NCI-H460 (cell line): Measurements from ENCODE around the gene ITGA3. TPM values are rescaled to one million over a fixed set of nuclear protein-coding genes. Genes with fewer than 3 reads are reported as not detected.

Experiments used
- DNase-seq: peaks from one replicate; pipeline ENCODE4 v3.0.0-alpha.2; 2016; ENCODE audit warnings: low read depth; ENCODE audit errors: extremely low read depth
- total RNA-seq: library from RNA; depleted of rRNA; stranded (reverse); fragments of >200 nt; shearing (Covaris generic); gene quantifications from 2 replicates; pipeline ENCODE4 v1.2.3, GENCODE V29; 2014

Gene ITGA3
- total RNA-seq, 1 experiment from 2014 or later = 19.5 TPM

DNA sequence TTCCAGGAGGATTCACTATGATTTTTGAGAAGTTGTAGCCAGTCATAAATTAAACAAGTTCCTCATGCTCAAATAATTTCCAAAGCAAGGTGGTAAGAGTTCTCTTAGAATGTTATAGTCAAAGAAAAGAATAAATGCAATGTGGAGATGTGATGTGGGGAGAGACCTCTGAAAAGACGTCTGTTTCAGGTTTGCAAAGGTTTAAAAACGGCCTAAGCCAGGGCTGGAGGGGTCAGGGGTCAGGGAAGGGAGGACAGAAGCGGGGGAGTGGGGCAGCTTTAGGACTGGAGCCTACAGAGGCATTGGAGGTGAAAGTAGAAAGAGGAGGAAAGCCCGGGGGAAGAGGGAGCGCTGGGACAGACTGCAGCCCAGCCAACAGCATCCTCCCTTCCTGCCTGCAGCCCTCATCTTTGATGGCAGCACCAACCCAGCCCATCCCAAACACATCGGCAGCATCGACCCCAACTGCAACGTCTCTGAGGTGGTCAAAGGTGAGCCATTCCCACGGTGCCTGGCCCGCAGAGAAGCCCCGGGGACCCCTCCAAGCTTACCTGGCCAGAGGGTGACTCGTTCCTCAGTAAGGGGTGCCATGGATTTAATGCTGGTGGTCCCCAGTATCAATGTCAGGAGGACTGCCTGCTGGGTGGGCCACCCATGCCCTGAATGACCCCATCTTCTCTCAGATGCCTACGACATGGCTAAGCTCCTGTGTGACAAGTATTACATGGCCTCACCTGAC is 50.7 kb downstream of the ITGA3 start:
- DNase-seq = no peak

DNA sequence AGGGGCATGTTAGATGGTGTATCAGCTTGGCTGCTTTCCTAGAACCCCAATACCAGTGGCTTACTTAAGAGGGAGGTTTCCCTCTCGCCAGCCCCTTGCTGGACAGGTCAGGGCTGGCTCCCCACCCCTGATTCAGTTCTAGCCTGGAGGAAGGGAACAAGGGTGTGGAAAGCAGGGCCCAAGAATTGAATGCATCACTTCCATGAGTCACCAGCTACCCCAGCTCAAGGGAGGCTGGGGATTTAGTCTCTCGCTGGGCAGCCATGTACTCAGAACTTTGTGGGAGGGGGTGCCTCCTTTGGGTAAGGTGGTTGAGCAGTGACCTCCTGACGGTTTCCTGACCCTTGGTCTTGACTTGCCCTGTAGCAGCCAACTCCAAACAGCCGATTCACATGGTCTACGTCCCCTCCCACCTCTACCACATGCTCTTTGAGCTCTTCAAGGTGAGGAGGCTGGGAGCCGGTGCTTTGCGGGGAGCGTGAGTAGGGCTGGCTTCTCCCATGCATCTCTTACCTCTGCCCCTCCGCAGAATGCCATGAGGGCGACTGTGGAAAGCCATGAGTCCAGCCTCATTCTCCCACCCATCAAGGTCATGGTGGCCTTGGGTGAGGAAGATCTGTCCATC is 52.0 kb downstream of the ITGA3 start:
- DNase-seq = no peak

DNA sequence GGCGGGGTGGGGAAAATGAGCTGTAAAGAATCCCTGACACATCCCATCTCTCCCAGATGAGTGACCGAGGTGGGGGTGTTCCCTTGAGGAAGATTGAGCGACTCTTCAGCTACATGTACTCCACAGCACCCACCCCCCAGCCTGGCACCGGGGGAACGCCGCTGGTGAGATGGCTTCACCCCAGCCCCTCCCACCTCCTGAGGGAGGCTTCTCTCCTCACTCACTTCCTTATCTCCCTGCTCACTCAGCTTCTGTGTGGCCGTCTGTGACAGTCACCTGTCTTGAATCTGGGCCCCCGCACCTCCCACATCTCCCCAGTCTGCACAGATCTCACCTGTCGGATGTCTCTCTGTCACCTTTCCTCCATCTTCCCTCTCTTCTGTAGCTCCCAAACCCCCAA is 52.6 kb downstream of the ITGA3 start:
- DNase-seq = no peak

DNA sequence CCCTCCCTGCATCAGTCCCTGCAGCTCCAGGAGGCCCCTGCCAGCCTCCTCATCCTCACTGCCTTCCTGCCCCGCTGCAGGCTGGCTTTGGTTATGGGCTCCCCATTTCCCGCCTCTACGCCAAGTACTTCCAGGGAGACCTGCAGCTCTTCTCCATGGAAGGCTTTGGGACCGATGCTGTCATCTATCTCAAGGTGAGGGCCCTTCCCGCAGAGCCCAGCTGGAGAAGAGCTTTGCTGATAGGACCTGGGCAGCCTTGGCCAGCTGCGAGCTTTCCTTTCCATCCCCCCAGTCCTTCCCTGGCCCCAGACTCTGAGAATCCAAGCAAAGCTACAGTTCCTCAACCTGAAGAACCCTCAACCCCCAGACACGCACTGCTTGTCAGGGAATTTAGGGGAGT is 53.3 kb downstream of the ITGA3 start:
- no peak for DNase-seq

DNA sequence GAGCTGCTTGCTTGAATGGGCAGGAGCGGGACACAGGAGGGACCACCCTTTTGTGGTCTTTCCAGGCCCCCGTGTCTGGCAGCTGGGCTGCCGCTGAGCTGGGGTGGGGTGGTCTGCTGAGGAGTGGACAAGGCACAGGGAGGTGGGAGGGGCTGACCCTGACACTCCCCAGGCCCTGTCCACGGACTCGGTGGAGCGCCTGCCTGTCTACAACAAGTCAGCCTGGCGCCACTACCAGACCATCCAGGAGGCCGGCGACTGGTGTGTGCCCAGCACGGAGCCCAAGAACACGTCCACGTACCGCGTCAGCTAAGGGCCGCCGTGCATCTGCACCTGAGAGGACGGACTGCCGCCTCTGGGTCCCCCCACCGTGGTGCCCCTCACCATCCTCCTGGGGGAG is 53.9 kb downstream of the ITGA3 start:
- no peak for DNase-seq

DNA sequence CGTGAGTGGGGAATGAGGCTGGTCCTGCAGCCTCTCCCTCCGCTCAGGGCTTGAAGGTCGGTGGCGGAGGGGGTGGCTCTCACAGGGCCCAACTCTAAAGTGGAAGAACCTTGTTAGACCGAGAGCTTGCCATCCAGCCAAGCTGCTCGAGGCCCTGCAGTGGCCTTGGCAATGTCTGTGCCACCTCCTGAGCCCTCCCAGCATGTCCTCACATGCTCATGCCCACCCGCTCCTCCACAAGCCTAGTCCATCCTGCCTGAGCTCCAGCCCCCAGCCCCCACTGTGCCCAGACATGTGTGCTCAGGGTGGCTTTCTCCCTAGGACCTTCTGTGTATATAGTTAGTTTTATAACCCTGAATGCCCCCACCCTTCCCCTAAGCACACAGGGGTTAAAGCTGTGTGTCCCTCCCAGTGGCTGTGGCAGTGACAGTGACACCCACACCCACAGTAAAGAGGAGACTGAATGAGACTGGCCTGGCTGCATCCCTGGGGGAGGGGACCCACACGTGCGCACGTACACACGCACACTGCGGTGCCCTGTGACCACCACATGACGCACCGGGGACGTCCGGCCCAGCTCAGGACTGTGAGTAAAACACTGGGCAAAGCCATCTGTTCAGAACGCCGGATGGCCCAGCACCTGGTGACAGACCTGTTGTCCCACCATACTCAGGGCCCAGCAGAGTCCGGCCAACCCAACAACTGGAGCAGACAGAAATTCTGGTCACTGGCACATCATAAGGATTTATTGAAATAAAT is 54.9 kb downstream of the ITGA3 start:
- DNase-seq = no peak

DNA sequence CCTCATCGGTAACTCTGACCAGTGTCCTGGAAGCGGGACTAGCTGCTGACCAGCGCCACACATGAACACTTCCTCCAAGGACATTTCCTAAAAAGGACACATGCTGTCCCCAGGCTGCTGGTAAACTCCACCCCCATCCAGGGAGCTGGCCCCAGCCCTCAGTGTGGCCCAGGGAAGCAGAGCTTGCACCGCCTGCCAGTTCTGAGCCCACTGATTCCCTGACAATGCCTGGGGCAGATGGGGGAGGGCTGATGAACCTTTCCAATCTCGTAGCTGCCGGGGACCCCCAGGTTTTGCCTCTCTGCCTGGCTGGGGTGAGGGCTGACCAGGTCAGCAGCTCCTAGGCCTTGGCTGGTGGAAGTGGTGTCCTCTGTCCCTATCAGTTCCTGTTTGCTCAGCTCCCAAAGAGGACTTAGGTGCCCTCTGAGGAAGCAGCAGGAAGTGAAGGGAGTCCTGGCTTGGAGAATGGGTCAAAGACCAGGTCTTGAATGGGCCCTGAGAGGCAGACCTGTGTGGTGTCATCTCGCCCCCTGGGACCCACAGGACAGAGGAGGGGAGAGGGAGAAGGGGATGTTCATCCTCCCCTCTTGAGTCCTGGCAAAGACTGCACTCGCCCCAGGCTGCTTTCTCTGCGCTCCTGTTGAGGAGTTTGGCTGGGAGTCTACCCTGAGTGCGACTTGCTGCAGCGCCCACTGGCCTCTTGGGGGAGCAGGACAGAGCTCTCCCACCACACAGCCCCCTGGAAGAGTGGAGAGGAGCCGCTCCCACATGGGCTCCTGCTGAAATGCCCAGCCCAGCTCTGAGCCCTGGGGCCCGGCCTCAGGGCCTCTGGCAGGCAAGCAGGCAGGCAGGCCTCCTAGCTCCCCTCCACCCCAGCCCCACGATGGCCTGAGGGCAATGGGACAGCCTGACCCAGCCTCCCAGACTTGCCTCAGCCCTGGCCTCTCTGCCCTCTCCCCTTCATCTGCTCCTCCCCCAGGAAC is 56.1 kb downstream of the ITGA3 start:
- no peak for DNase-seq

DNA sequence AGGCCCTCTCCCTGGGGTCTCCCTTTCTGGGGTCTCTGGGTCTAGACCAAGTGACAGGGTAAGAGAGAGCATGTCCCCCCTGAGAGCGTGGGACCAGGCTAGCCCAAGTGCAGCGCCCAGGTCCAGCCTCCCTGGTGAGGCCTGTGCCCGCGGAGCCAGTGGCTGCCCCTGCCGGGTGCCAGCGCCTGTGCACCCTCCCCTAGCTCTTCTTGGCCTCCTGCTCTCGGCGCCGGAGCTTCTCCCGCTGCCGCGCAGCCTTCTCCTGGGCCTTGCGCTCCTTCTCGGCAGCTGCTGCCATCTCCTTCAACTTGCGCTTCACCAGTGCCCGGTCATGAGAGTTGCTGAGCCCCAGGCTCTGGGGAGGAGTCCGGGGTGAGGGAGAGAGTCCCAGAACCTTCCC is 56.8 kb downstream of the ITGA3 start:
- DNase-seq = no peak

DNA sequence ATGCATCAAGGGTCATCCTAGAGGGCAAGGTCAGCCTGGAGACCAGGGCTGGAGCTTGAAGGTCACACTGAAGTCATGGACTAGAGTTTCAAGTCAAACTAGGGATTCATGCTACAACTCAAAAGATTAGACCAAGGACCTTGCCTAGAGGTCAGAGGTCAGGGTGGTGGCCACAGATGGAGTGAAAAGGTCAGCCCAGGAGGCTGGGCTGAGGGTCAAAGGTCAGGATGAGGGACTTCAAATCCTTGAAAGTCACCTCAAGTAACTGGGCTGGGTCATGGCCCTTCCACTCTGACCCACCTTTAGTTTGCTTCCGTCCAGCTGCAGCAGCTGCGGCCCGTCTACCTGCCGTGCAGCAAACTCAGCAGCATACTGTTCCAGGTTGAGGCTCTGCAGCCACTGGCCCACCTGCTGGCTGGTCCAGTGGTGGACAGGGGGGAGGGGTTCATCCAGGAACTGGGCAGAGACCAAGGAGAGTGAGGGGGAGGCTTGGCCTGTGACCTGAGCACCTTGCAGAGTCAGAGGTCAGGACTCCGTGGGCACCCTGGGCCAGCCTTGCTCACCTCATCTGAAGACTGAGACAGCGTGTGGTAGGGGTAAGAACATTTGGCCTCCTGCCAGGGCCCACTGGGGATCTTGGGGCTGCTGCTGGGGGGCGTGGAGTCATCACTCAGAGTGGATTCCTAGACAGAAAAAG is 57.9 kb downstream of the ITGA3 start:
- DNase-seq = no peak

DNA sequence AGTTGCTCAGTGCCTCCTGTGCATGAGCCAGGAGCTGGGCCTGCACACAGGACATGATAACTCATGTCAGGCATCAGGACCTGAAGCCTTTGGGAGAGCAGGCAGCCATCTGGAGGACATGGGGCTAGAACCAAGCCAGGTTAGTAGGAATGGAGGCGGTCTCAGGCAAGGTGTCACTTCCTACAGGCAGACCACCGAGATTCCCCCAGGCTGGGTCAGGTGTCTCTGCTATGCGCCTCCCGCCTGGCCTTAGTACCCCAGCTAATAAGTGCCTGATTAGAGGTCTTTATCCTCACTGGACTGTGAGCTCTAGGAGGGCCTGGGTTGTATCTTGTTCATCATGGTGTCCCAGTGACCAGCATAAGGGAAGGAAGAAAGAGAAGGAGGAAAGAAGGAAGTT is 58.5 kb downstream of the ITGA3 start:
- no peak for DNase-seq

DNA sequence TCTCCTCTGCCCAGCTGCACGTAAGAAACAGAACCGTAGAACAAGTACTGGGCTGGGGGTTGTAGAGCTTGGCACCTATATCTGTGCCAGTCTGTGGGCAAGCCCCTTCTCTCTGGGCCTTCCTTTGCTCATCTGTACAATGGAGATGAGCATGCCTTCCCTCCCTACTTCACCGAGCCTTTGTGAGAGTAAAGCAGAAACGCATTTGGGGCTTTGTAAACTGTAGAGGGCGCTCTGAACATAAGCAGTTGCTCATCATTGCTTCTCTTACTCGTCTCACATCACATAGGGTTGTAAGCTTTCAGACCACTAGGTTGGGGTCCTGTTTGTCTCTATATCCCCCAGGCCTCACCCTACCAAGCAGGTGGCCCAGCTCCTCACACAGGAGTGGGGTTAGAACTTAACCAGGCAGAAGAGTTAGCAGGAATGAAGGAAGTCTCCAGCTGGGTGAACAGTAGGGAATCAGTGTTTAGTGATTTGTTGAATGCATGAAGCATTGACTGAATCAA is 59.0 kb downstream of the ITGA3 start:
- DNase-seq = peak; percentile 52

DNA sequence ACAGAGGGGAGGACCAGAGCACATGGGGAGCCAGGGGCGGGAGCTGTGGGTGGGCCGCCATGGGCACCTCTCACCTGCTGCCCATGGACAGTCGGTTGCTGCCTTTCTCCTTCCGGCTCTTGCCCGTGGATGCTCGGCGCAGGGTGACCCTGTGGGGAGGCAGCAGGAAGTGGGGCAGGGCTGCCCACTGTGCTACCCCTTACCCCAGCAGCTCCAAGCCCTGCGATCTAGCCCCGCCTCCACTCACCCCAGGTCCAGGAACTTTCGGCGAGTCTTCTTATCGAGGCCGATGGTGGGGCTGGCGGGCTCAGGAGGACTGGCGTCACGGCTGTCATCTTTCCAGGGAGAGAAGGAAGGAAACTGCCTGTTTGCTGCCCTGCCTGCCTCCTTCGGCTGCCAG is 59.8 kb downstream of the ITGA3 start:
- no peak for DNase-seq

DNA sequence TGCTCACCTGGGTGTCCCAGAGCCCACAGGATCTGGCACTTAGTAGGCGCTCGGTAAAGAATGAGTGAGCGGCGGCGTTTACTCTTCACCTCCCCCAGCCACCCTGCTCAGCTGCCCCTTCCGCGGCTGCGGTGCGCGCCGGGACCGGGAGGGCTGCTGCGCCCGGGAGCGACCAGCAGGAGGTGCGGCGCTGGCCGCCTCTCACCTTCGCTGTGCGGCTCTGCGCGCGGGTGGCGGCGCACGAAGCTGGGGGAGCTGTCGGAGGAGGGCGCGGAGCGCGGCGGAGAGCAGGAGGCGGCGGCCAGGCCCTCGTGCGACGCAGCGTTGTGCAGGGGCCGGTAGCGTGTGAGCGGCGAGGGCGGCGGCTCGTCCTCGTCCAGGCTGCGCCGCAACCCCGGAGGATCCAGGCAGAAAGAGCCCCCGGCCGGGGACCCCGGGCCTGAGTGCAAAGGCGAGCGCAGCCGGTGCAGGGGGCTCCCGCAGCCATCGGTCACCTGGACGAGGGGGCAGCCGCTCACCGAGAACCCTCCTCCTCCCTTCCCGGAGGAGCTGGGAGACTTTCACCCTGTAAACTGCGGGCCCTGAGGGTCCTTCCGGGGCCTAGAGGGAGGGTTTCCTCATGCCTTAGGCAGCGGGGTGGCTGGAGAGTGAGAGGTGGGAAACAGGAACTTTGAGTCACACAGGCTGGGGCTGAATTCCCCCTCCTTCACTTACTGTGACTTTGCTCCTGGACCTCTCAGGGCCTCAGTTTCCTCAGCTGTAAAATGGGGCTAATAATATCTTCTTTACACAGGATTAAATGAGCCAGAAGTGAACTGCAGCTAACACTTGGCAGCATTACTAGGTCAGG is 61.5 kb downstream of the ITGA3 start:
- peak; percentile 30 for DNase-seq

DNA sequence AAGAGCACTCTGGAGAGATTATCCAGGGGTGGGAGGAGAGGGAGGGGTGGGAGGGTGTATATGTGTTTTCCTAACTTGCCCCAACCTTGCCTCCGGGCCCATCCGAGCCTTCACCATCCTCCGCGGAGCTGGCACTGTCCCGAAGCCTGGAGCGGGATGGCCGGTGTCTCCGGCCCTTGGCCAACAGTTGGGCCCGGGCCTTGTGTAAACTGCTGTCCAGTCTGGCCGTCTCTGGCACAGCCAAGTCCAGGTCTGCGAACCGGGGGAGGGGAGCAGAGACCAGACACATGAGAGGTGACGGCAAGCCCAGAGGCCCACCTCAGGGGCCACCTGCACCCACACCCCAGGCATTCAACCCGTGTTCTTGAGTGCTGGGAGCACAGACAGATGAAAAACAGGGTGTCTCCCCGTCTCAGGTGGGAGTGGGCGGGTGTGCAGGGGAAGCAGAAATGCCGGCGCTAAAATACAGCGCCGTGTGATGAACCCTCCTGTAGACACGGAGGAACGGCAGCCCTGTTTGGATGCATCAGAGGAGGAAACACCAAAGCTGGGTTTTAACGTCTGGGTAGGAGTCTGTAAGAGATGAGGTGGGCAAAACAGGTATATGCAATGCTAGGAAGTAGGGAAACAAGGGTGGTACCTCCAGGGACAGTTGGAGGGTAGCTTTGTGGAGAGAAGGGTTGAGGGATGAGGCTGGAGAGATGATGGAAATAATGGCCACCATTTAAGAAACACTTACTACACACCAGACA is 62.3 kb downstream of the ITGA3 start:
- DNase-seq = no peak

DNA sequence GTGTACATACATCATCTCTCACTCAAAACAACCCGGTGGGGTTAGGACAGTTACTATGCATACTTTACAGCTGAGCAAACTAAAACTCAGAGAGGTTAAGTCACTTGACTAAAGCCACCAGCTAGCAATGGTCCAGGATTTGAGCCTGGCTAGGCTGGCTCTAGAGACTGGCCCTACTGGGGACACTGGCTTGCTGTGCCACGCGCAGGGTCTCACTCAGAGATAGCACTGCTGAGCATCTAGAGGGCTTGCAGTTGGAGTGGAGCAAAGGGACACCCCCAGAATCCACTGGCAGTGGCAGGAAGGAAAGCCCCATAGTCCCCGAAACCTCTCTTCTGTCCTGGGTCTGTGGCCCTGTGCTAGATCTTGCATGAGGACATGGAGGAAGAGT is 62.9 kb downstream of the ITGA3 start:
- DNase-seq = no peak

DNA sequence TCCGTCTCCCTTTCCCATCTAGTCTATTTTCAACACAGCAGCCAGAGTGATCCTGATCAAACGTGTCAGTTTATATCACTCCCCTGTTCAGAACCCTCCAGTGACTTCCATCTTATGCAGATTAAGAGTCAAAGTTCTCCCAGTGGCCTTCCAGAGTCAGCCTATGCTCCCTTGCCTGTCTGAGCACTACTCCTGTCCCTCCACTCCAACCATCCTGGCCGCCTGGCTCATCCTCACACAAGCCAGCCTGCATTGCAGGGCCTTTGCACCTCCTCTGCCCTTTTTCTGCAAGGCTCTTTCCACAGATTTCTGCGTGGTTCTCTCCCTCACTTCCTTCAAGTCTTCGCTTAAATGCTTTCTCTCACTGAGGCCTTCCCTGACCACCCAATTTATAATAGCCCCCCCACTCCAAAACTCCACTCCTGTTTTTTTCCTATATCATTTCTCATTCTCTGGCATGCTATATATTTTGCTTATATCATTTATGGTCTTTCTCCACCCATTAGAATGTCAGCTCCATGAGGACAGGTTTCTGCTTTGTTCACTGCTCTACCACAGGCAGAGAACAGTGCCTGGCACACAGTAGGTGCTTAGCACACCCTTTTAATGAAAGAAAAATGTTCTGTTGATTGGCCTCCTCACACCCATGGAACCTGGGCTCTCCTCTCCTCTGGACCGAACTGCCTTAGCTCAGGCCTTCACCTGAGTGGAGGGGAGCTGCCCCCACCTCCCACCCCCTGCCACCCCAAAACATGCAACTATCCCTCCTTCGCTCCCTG is 64.8 kb downstream of the ITGA3 start:
- DNase-seq = no peak

DNA sequence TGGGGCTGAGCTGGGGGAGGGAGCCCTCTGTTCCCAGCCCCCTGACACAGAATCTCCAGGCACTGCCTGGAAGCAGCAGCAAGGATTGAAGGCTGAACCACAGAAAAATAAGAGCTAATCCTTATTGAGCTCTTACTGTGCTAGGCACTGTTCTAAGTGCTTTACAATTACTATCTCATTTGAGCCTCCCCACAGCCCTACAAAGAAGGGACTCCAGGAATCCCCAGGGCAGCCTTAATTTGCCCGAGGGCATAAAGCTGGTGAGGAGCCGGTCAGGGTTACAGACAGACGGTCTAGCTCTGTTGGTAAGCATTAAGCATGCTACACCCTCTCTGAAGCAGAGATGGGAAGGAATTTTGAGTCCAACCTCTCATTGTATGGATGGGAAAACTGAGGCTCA is 67.0 kb downstream of the ITGA3 start:
- no peak for DNase-seq
